ENCODE measurements around the gene KLF3.
A peak's percentile ranks its signal among the peaks of the same experiment; 100 is the strongest.

KLF3 gene

GRCh38 chr4:38694330-38694729, 30.3 kb downstream of the KLF3 start:
- no peak for DNase-seq (ENCODE audit: low read depth in 1 of 2, low spot score in 1 of 2)

GRCh38 chr4:38695809-38696208, 31.8 kb downstream of the KLF3 start:
- no peak for DNase-seq (ENCODE audit: low read depth in 1 of 2, low spot score in 1 of 2)

GRCh38 chr4:38696697-38697096, 32.7 kb downstream of the KLF3 start:
- no peak for DNase-seq (ENCODE audit: low read depth in 1 of 2, low spot score in 1 of 2)

DNA sequence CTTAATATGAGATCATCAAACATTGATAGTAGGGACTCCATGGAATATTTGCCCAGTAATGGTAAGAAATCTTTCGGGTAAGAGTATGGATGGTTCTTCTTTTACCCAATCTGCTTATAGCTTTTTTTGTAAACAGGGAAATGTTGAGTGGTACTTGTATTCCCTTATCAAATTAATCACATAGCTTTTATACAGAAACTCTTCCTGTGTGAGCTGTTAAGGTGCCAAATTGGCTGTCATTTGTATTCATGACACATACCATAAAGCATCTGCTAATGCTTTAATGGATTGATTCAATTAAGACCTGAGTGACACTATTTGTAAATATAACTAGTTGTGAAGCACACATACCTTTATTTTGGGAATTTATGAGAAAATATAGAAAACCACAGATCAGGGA, 34.2 kb downstream of the KLF3 start:
- no peak for DNase-seq (ENCODE audit: low read depth in 1 of 2, low spot score in 1 of 2)

DNA sequence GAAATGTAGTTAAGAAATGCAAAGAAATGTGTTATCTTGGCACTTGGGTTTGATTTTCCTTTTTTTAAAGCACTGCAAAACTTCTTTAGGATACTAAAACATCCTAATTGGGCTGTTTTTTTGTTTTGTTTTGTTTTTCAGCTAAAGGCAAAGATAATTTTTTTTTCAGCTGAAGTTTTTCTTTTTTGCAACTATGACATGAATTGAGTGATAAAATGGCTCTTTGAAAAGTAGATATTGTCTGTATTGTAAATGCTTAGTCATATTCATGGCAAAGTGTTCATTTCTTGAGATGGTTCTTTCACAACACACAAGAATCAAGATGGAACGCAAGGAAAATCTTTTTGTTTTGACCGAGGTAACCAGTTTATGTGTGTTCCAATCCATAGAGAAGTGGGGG, 35.1 kb downstream of the KLF3 start:
- no peak for DNase-seq (ENCODE audit: low read depth in 1 of 2, low spot score in 1 of 2)

GRCh38 chr4:38703635-38704034, 39.6 kb downstream of the KLF3 start:
- DNase-seq (ENCODE audit: low read depth in 1 of 2, low spot score in 1 of 2), result no peak

- DNase-seq (ENCODE audit: low read depth in 1 of 2, low spot score in 1 of 2), result no peak
These were observed 40.7 kb downstream of the KLF3 start for GRCh38 chr4:38704622-38705154.

GRCh38 chr4:38706301-38706700, 42.3 kb downstream of the KLF3 start:
- DNase-seq (ENCODE audit: low read depth in 1 of 2, low spot score in 1 of 2), result no peak

DNA sequence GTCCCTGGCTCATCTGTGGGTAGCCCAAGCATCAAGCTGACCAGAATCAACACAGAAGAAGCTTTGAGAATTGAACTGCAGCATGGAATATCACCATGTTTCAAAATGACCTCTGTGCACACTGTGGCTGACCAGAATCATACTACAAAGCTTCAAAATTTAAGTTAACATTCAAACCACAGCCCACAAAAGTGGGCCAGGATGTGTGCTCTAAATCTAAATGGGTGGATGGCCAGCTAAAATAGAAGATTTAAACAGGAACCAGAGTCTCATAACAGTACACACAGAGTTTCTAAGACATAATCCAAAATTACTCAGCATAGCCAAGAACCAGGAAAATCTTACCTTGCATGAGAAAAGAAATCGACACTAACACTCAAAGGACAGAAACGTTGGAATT, 46.1 kb downstream of the KLF3 start:
- DNase-seq (ENCODE audit: low read depth in 1 of 2, low spot score in 1 of 2), result no peak

DNA sequence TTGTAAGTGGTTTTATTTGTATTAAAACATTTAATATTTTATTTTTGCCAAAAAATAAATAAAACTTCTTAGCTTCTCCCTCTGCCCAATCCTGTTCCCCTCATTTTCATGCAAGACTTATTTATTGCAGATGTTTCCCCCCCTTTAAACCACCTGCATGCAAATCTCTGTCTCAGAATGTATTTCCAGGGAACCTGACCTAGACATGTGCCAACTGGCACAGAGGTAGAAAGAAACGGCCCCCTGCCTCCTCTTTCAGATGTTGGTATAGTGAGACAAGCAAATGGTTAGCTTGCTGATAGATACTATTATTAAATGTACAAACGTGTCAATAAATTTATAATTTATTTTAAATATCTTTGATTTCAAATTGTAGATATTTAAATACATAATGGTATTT, 47.1 kb downstream of the KLF3 start:
- DNase-seq (ENCODE audit: low read depth in 1 of 2, low spot score in 1 of 2), result no peak

DNA sequence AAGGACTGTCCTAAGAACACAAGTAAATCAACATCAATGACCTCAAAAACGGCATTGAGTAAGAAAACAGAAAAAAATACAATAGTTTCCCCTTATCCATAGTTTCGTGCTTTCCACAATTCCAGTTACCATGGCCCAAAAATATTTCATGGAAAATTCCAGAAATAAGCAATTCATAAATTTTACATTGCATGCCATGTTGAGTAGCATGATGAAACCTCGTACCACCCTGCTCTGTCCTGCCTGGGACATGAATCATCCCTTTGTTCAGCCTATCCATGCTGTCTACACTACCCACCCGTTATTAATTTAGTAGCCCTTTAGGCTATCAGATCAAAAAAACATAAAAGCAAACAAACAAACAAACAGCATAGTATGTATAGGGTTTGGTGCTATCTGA, 51.1 kb downstream of the KLF3 start:
- DNase-seq (ENCODE audit: low read depth in 1 of 2, low spot score in 1 of 2), result no peak

DNA sequence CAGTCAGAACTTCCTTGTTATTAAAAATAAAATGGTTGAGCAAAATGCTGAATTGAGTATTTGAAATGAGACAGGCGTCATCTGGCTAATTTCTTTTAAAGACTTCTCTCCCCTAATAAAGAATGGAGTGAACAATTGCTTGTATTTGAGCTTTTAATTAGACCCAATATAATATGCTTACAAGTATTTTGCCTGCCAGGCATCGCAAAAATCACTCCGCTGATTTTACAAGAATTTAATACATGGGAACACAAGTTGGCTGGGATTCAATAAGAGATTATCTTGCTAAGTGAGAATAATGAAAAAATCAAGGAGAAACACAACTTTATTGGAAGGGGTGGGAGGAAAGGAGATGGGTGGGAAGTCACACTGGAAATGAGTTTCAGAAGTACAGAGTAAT, 52.3 kb downstream of the KLF3 start:
- DNase-seq (ENCODE audit: low read depth in 1 of 2, low spot score in 1 of 2), result no peak

DNA sequence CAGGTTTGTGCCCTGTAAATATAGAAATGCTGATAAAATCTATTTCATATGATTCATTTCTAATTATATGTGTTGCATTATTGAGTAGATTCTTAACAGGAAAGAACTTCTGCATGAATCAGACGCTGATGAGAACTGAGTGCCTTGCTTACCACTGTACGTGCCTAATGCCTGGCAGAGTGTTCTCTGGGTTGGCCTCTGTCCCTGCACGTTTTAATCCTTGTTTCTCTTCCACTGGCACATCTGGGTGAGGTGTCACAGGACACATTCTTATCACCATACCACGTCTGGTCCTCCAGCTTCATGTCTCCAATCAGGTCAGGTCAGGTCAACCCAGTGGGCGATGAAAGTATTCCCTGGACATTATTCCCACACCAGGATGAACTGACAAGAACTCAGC, 53.6 kb downstream of the KLF3 start:
- no peak for DNase-seq (ENCODE audit: low read depth in 1 of 2, low spot score in 1 of 2)

DNA sequence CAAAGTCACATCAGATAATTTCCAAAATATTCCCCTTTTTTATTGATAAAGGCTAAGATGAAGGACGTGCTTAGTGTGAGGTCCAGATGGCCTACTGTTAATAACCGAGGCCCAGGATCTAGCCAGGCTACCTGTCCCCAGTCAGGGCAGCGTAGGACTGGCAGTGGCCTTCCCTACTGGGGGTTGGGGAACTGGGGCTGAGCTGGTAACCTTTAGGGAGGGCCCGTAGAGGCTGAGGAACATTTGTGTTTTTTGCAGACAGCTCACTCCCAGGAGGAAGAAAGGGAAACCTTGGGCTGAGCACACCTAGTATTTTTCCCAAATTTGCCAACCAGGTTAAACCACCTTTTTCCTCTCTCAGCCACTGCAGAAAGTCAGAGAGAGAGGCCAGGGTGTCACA, 59.1 kb downstream of the KLF3 start:
- no peak for DNase-seq (ENCODE audit: low read depth in 1 of 2, low spot score in 1 of 2)

DNA sequence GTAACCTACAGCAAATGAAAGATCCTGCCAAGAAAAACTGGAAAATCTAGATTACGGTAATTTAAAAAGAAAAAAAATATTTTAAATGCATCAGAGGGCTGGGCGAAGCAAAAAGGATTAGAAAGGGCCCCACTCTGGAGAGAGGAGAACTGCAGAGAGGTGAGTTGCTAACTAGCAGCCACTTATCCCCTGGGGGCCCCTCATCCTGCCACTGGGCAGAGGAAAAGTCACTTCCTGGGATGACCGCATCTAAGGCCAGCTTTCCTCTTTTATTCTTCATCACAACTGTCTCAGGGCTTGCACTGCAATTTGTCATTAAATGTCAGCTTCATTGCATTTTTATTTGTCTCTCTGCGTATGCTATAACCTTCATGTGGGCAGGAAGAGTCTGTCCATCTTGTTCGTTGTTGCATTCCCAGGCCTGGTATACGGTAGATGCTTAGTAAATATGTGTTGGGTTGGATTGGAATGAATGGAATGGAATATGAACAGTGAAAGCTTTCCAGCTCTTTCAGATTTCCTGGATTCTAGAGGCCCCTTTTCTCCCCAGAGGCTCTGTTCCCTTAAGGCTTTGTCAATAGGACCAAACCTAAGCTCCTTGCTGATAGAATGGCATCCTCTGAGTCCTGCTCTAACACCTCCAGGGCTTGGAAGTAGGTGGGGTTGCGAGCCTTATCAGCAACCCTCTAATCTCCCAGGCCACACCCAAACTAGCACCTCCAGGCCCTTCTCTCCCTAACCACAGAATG, 59.9 kb downstream of the KLF3 start:
- DNase-seq (ENCODE audit: low read depth in 1 of 2, low spot score in 1 of 2), result no peak

DNA sequence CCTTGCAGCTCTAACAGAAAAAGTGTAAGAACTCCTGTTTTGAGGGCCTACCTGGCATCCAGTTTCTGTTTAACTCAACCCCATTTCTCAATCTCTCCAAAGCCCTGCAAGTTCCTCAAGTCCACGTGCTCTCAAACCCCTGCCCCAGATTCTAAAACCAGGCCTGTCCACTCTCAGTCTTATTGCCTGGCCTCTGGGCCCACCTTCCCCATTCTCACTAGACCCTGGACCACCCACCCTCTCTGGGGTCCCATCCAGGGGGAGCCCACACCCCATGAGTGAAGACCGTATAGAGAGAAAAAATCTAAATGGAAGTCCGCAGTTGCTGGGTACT, 60.4 kb downstream of the KLF3 start:
- no peak for DNase-seq (ENCODE audit: low read depth in 1 of 2, low spot score in 1 of 2)

DNA sequence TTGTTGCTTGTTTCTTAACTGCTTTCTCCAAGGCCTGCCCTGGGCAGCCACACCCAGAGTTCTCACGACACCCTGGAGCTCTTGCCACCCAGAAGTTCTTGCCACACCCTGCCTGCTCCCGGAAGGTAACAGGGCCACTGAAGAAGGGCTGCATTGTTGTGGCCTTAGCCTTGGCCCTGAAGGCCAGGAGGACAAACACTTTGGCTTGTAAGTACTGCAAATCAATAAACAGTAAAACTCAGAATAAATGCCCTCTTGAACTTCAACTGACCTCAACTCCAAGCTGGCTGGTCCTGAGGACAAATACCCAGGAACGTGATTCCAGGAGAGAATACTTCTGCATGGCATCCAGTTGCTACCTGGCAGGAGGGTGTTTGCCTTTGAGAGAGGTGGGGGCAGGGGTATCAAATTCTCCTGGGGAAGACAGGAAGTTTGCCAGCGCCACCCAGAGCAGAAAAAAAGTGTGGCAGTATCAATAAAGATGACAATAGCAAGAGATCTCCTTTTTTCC, 64.7 kb downstream of the KLF3 start:
- DNase-seq (ENCODE audit: low read depth in 1 of 2, low spot score in 1 of 2), result no peak

- DNase-seq (ENCODE audit: low read depth in 1 of 2, low spot score in 1 of 2), result no peak
These were observed 66.5 kb downstream of the KLF3 start for GRCh38 chr4:38730493-38730829.

DNA sequence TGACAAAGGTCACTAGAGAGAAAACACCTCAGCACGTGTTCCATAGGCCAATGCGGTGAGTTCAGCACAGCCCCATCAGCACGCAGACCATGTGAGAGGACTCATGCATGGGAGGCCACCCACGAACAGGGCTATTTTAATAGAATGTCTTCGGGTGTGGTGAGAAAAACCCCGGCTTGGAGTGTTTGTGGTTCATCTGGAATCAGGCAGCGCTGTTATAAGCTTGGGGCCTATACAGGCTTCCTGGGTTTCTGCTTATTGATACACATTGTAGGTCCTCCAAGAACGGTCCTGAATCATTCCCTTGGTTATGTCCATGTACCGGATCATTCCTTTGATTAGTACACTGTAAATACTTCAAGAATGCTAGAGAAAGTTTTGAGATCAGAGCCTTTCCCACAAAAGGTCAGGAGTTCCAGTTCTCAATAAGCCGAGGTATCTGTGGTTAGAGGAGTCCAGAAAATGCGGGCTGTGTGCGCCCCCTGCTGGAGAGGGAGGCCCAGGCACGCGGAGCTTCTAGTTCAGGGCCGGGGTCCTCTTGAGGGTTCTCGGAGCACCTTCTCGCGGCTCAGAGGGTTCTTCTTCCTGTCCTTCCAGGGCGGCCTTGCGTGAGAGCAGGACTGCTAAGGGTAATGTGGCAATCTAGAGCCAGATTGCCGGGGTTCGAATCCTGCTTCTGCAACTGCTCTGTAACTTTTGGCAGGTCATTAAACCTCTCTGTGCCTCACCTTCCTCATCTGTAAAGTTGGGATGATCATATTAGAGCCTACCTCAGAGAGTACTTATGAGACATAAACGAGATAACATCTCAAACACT, 67.0 kb downstream of the KLF3 start:
- peak; percentile 70 to 84 for DNase-seq (ENCODE audit: low read depth in 1 of 2, low spot score in 1 of 2)

- DNase-seq (ENCODE audit: low read depth in 1 of 2, low spot score in 1 of 2), result no peak
These were observed 69.7 kb downstream of the KLF3 start for GRCh38 chr4:38733663-38734062.

GRCh38 chr4:38734446-38734845, 70.4 kb downstream of the KLF3 start:
- no peak for DNase-seq (ENCODE audit: low read depth in 1 of 2, low spot score in 1 of 2)

DNA sequence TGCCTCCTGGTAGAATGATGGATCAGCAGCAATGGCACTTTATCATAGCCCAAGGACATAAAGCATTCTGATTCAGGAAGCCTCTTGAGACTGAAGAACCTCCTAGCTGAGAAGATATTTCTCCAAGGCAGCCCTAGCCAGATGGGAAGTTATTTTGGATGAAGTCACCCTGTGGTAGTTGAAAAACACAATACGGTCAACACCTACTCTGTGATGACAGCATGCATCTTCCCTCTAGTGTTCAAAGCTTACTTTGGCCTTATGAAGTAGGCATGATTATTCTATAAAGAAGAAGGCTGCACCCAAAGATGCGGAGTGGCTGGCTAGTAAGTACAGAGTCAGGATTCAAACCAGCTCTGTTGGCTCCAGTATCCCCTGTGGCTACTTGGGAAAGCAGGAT, 70.9 kb downstream of the KLF3 start:
- no peak for DNase-seq (ENCODE audit: low read depth in 1 of 2, low spot score in 1 of 2)

- no peak for DNase-seq (ENCODE audit: low read depth in 1 of 2, low spot score in 1 of 2)
These were observed 71.9 kb downstream of the KLF3 start for GRCh38 chr4:38735870-38736269.
